ENCODE measurements around the gene FUCA1. TPM values are rescaled to one million over a fixed set of nuclear protein-coding genes. Genes with fewer than 3 reads are reported as not detected.

FUCA1 gene
- total RNA-seq, 1 donor from 2014 or later = 18.1 TPM

GRCh38 chr1:23801338-23801748 is 66.7 kb downstream of the FUCA1 start:
- Mint-ChIP-seq H3K27me3 (no peaks in the 10 kb centered on the region), H3K9me3 (ENCODE audit: low read depth) (no peaks in the 10 kb centered on the region)

DNA sequence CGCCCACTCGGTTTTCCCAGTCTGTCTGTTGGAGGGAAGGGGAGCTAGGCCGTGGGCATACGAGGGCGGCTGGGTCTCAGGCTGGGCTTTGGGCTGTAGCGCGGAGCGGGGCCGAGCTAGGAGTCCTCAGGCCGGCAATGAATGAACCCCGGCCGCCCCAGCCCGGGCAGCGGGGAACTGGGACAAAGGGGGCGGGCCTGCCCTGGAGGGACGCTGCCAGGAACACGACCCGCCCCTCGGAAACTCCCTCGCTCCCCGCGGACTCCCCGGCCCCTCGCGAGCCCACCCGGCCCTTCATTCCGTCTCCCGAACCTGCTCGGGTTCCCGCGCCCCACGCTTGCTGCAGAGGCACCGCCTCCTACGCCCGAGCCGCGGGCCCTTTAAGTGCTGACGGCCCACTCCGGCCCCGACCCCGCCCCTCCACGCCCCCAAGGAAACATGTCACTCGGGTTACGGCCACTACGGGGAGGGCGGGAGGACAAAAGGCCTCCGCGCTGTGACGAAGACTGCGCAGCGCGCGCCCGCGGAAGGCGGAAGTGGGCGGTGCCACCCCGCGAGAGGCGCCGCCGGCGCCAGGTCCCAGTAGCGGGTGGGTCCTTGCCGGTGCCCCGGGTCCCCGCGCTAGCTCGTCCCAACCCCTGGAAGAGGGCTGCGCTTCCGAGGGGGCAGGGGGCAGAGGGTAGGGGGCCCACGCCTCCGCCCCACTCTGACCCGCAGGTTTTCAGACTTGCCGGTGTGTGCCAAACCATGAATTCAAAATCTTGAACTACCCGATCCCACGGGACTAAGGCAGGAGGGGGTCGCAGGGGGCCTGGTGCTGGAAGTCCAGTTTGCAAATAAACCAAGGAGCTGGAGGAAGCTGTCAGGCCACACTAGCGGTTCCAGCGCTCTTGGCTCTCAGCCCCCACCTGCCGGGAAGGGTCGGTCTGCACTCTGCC is 67.4 kb downstream of the FUCA1 start, which contains the start of gene GALE:
Gene GALE (minus strand): TSS at position 355 of the 938 bp plus-strand sequence. CDS start 1,747 bp downstream, outside the sequence.
- Mint-ChIP-seq H3K36me3 (ENCODE audit: insufficient read depth) (peaks cover 9% of the 10 kb centered on the region), H3K27ac (peak within 1 kb of the TSS; percentile 99), H3K9me3 (ENCODE audit: low read depth) (no peaks in the 10 kb centered on the region), H3K27me3 (no peaks in the 10 kb centered on the region), H3K4me3 (ENCODE audit: low read depth) (peak within 1 kb of the TSS; percentile 89), H3K4me1 (ENCODE audit: low read depth) (peaks cover 13% of the 10 kb centered on the region)
- TF ChIP-seq CTCF (IDR thresholded peaks at IDR 0.05; ENCODE audit: unreplicated experiment) = no peak
- peak; percentile 84 for DNase-seq (ENCODE audit: low spot score, unreplicated experiment)

More at GRCh38 chr1:23801338-23801748, 66.7 kb downstream of the FUCA1 start:
- TF ChIP-seq CTCF (IDR thresholded peaks at IDR 0.05; ENCODE audit: unreplicated experiment) = peak; percentile 5
- Mint-ChIP-seq H3K36me3 (ENCODE audit: insufficient read depth) (peaks cover 9% of the 10 kb centered on the region), H3K4me3 (ENCODE audit: low read depth) (peak overlapping the region; percentile 89), H3K27ac (peak overlapping the region; percentile 95), H3K4me1 (ENCODE audit: low read depth) (peaks cover 13% of the 10 kb centered on the region)
- DNase-seq (ENCODE audit: low spot score, unreplicated experiment) = no peak

DNA sequence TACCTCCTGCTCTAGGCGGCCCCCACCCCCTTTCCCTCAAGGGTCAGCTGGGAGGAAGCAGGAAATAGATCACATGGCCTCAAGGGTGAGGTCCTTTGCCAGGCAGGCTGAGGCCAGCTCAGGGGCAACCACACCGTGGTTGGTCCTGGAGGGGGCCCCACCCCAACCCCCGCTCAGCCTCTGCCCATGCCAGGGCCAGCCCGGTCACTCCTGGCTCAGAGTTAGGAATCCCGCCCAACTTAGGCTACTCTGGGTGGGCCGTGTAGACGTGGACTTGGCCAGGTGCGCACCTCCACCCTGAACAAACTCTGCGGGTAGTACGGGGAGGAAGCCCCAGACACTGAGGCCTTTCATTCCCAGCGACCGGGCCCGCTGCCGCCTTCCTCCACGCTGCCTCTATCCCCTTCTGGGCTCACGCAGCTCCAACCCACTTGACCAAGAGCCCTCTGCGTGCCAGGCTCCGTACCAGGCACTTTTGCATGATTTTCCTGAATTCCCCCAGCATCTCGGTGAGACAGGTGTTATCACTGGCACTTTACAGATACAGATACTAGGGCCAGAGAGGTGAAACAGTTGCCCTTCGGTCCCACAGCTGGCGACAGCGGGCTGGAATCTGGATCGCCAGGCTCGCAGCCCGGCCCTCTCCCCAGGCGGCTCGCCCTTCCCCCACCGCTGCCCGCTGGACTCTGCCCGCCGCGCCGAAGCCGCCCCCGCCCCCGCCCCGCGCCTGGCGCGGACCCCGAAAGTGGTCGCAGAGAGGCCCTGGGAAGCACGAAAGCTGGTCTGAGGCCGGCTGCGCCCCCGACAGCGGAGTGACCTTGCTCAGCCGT is 68.3 kb downstream of the FUCA1 start:
- Mint-ChIP-seq H3K9me3 (ENCODE audit: low read depth) (no peaks in the 10 kb centered on the region), H3K4me3 (ENCODE audit: low read depth) (peak overlapping the region; percentile 89), H3K27me3 (no peaks in the 10 kb centered on the region), H3K36me3 (ENCODE audit: insufficient read depth) (peaks cover 4% of the 10 kb centered on the region), H3K27ac (peak overlapping the region; percentile 99), H3K4me1 (ENCODE audit: low read depth) (peaks cover 13% of the 10 kb centered on the region)
- DNase-seq (ENCODE audit: low spot score, unreplicated experiment) = no peak
- TF ChIP-seq CTCF (IDR thresholded peaks at IDR 0.05; ENCODE audit: unreplicated experiment) = no peak

- Mint-ChIP-seq H3K4me3 (ENCODE audit: low read depth) (peak overlapping the region; percentile 89), H3K36me3 (ENCODE audit: insufficient read depth) (peaks cover 6% of the 10 kb centered on the region), H3K27ac (peak overlapping the region; percentile 99)
These were observed 68.9 kb downstream of the FUCA1 start for GRCh38 chr1:23799255-23799569.

More at GRCh38 chr1:23799255-23799569, 68.9 kb downstream of the FUCA1 start:
- DNase-seq (ENCODE audit: low spot score, unreplicated experiment) = no peak
- Mint-ChIP-seq H3K9me3 (ENCODE audit: low read depth) (no peaks in the 10 kb centered on the region), H3K27me3 (no peaks in the 10 kb centered on the region), H3K4me1 (ENCODE audit: low read depth) (peaks cover 13% of the 10 kb centered on the region)
- no peak for TF ChIP-seq CTCF (IDR thresholded peaks at IDR 0.05; ENCODE audit: unreplicated experiment)
